Endothelial cell of umbilical vein (primary cell): ENCODE data around the gene IFT22. TPM values are rescaled to one million over a fixed set of nuclear protein-coding genes. Genes with fewer than 3 reads are reported as not detected.
"Not testable (repeated sequence)": the region's sequence is repeated elsewhere in the genome, so short reads cannot be mapped to it uniquely, and the experiment has no call there.

Source experiments
- BruUV-seq: library from RNA; stranded (reverse); fragments of 400-500 nt; replicated peaks from 2 replicates; lab custom pipeline; 2021; lab: Mats Ljungman, UMichigan
- CTCF ChIA-PET: fragments of 300-600, 350-600 bp; sonication (Branson Sonifier 250); formaldehyde crosslinking; loops from one replicate; lab custom pipeline; 2021; ENCODE audit warnings: antibody characterized with exemption, inconsistent platforms; lab: Charles Lee
- POLR2A ChIA-PET: fragments of 300-600, 350-600 bp; sonication (Branson Sonifier 250); formaldehyde crosslinking; loops from one replicate; lab custom pipeline; 2021; ENCODE audit warnings: antibody characterized with exemption, inconsistent platforms; lab: Charles Lee
- DNase-seq: peaks from one replicate; pipeline ENCODE4 v3.0.0-alpha.2; 2011; ENCODE audit warnings: low read depth, low spot score
- FAIRE-seq: peaks from 2 replicates; lab custom pipeline; 2011; peaks lifted over from hg19 to GRCh38; lab: Jason Lieb, UNC
- H2AFZ ChIP-seq: 2 replicates; pipeline ENCODE4 v1.6.0; 2012; ENCODE audit warnings: low read depth, low read length, control low read depth, inconsistent platforms
- H3K27ac ChIP-seq: 2 replicates; pipeline ENCODE4 v1.5.1; 2011; ENCODE audit warnings: low read depth, mild to moderate bottlenecking, control low read depth, low read length, moderate library complexity; ENCODE audit not compliant: insufficient read depth
- H3K27me3 ChIP-seq, 2 experiments: 2 replicates each; pipeline versions ENCODE4 v1.6.0 to v1.6.1; 2011; ENCODE audit warnings: low read length in 2 of 2, mixed read lengths in 1 of 2; ENCODE audit not compliant: control insufficient read depth in 2 of 2, insufficient read depth in 2 of 2
- H3K36me3 ChIP-seq, 2 experiments: 2 replicates in 1 of 2; 3 replicates in 1 of 2; pipeline ENCODE4 v1.5.1; 2011; ENCODE audit warnings: low read length in 2 of 2, mild to moderate bottlenecking in 1 of 2, moderate library complexity in 1 of 2; ENCODE audit not compliant: control insufficient read depth in 2 of 2, insufficient read depth in 2 of 2; ENCODE audit errors: extremely low read depth in 1 of 2
- H3K4me1 ChIP-seq: 3 replicates; pipeline ENCODE4 v1.5.1; 2011; ENCODE audit warnings: mild to moderate bottlenecking, low read length; ENCODE audit not compliant: control insufficient read depth, insufficient read depth; ENCODE audit errors: extremely low read depth
- H3K4me2 ChIP-seq: 2 replicates; pipeline ENCODE4 v1.6.1; 2011; ENCODE audit warnings: low read length, control low read depth, mixed read lengths; ENCODE audit not compliant: insufficient read depth
- H3K4me3 ChIP-seq, 3 experiments: fragments of 200-600 bp in 1 of 3; sonication (generic), shearing (Covaris generic) in 1 of 3; replicated peaks in 1 of 3; 2 replicates each; pipeline ENCODE4 v1.5.1; 2011 to 2016; ENCODE audit warnings: control low read depth in 3 of 3, low read length in 3 of 3, mild to moderate bottlenecking in 2 of 3, inconsistent platforms in 1 of 3, low read depth in 1 of 3, moderate library complexity in 1 of 3; ENCODE audit not compliant: insufficient read depth in 1 of 3
- H3K79me2 ChIP-seq: 2 replicates; pipeline ENCODE4 v1.6.0; 2012; ENCODE audit warnings: low read length, inconsistent platforms; ENCODE audit not compliant: control insufficient read depth, insufficient read depth
- H3K9ac ChIP-seq: replicated peaks from 2 replicates; pipeline ENCODE3; 2011; ENCODE audit warnings: low read length, control low read depth; ENCODE audit not compliant: insufficient read depth; ENCODE audit errors: extremely low read depth
- H3K9me1 ChIP-seq: replicated peaks from 3 replicates; pipeline ENCODE4 v1.6.0; 2011; ENCODE audit warnings: mild to moderate bottlenecking, low read length; ENCODE audit not compliant: control insufficient read depth, insufficient read depth; ENCODE audit errors: extremely low read depth
- H3K9me3 ChIP-seq: replicated peaks from 2 replicates; pipeline ENCODE4 v1.5.1; 2012; ENCODE audit warnings: low read length, inconsistent platforms; ENCODE audit not compliant: control insufficient read depth, insufficient read depth
- H4K20me1 ChIP-seq: replicated peaks from 2 replicates; pipeline ENCODE3; 2011; ENCODE audit warnings: mild to moderate bottlenecking, low read length; ENCODE audit not compliant: control insufficient read depth, insufficient read depth; ENCODE audit errors: extremely low read depth
- EZH2 ChIP-seq: IDR thresholded peaks from 2 replicates; pipeline ENCODE4 v1.6.1; 2012; ENCODE audit warnings: borderline replicate concordance, low read depth, mild to moderate bottlenecking, moderate library complexity, low read length, inconsistent platforms; ENCODE audit not compliant: severe bottlenecking
- FOS ChIP-seq: IDR thresholded peaks from 2 replicates; pipeline ENCODE4 v1.6.1; 2011; ENCODE audit warnings: mild to moderate bottlenecking, low read length, moderate library complexity, borderline replicate concordance; ENCODE audit not compliant: insufficient read depth
- GATA2 ChIP-seq: IDR thresholded peaks from 2 replicates; pipeline ENCODE4 v1.7.0; 2011; ENCODE audit warnings: low read depth, mild to moderate bottlenecking, moderate library complexity, mixed read lengths, low read length; ENCODE audit not compliant: insufficient read length, insufficient read depth
- MYC ChIP-seq: IDR thresholded peaks from one replicate; pipeline ENCODE4 v1.6.1; 2011; ENCODE audit warnings: mild to moderate bottlenecking, low read depth, low read length
- POLR2AphosphoS5 ChIP-seq: IDR thresholded peaks from 2 replicates; pipeline ENCODE4 v1.6.1; 2012; ENCODE audit warnings: low read depth, mild to moderate bottlenecking, control low read depth, low read length, moderate library complexity; ENCODE audit not compliant: insufficient read depth
- dilution Hi-C: fragments of 300-500 bp; cut with MboI; formaldehyde crosslinking; loops from one replicate; pipeline ENCODE4 v1.15.0; 2019; ENCODE audit warnings: low sequenced_read_pairs; ENCODE audit not compliant: extremely low pct_ligation_motif_present
- intact Hi-C: fragments of 100-400 bp; cut with micrococcal nuclease; formaldehyde crosslinking; loops from one replicate; pipeline ENCODE4 v1.10.0; 2022
- polyA plus RNA-seq, 4 experiments: library from polyadenylated mRNA; depleted of rRNA in 3 of 4; stranded (reverse) in 3 of 4; unstranded in 1 of 4; fragments of >200 nt; gene quantifications; 2 replicates each; pipeline versions ENCODE4 v1.2.1 to v1.2.3, GENCODE V29; 2011 to 2012; ENCODE audit warnings: missing spikeins in 1 of 4
- total RNA-seq: library from RNA; stranded (reverse); gene quantifications from 2 replicates; pipeline ENCODE4 v1.2.3, GENCODE V29; 2021
- TF ChIP-seq, protein P1 (sequence below), 2 donors: IDR thresholded peaks; 1 replicate in 1 of 2; 2 replicates in 1 of 2; pipeline ENCODE4 v1.5.1; 2011; ENCODE audit warnings: low read length in 2 of 2, mild to moderate bottlenecking in 2 of 2, moderate library complexity in 2 of 2, control low read depth in 1 of 2, inconsistent platforms in 1 of 2, low read depth in 1 of 2; ENCODE audit not compliant: insufficient read depth in 1 of 2; ENCODE audit errors: extremely low read depth in 1 of 2
- TF ChIP-seq, protein P2 (sequence below): IDR thresholded peaks from 2 replicates; pipeline ENCODE4 v1.6.1; 2011; ENCODE audit not compliant: insufficient read depth, insufficient read length

Gene IFT22
- total and polyA plus RNA-seq, 2 donors (not counting 3 experiments of a cell fraction or from before 2014, with no cell fraction given), result 26.3 to 28.7 TPM

DNA sequence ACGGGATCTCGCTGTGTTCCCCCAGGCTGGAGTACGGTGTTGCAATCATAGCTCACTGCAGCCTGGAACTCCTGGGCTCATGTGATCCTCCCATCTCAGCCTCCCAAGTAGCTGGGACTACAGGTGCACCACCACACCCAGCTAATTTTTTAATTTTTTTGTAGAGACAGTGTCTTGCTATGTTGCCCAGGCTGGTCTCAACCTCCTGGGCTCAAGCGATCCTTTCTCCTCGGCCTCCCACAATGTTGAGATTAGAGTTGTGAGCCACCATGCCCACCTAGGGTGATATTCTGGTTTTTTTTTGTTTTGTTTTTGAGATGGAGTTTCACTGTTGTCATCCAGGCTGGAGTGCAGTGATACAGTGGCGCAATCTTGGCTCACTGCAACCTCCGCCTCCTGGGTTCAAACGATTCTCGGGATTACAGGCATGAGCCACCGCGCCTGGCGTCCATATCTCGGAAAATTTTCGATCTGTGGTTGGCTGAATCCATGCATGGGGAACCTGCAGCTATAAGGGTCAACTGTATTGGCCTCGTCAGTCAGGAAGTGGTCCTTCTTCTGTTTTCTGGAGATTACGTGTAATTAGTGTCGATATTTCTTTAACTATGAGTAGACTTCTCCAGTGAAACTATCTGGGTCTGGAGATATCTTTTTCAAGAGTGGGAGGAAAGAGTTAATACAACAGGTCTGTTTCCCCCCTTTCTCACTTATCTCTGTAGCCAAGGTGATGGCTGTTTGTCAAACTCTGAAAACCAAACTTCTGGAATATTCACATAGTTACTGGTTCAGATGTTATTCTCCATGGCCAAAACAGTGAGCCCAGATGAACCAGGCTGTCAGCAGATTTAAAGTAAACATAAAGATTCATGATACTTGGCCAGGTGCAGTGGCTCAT, 55.7 kb downstream of the IFT22 start:
- ChIA-PET CTCF (interaction anchor here (1.0 to 2.4 kb wide), 3 partner anchors 12 to 122 kb away, joined by 3 to 5 read pairs (median 4); no protein-coding TSS in a partner anchor), POLR2A (no interaction called here)
- no TSS peak for BruUV-seq

DNA sequence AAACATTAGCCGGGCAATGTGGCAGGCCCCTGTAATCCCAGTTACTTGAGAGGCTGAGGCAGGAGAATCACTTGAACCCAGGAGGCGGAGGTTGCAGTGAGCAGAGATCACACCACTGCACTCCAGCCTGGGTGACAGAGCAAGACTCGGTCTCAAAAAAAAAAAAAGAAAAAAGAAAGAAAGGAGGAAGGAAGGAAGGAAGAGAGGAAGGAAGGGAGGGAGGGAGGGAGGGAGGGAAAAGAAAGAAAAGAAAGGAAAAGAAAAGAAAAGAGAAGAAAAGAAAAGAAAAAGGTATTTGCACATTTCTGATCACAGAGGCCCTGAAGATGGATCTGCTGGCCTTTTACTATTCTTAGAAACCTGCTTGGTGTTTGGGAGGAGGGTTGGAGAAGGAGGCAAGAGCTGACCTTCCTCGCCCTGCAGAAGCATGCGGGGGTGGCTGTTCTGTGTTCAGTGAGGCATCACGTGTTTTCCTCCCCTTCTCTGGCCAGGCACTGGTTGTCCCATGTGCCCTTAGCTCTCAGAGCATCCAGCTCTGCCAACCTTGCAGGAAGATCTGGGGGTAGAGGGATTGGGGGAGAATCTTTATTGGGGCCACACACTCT, 57.4 kb downstream of the IFT22 start:
- BruUV-seq, H3K4me3 ChIP-seq, H3K79me2 ChIP-seq, H3K27me3 ChIP-seq, dilution Hi-C loops, H3K9me3 ChIP-seq, H2AFZ ChIP-seq, H3K27ac ChIP-seq, FAIRE-seq, H3K4me1 ChIP-seq, intact Hi-C loops, H4K20me1 ChIP-seq, DNase-seq, H3K9ac ChIP-seq, POLR2A ChIA-PET, H3K36me3 ChIP-seq, H3K4me2 ChIP-seq, H3K9me1 ChIP-seq: not testable (repeated sequence)
- CTCF ChIA-PET, result interaction anchor here (0.9 to 2.4 kb wide), 3 partner anchors 10 to 20 kb away, joined by 3 to 5 read pairs (median 5); no protein-coding TSS in a partner anchor

More for the DNA sequence above, 55.7 kb downstream of the IFT22 start:
- FAIRE-seq (no peak), DNase-seq (no peak)
- no peaks in the 10 kb centered on the region for H3K4me1 ChIP-seq
- H3K27ac ChIP-seq, result no peak overlapping the region
- no peaks in the 10 kb centered on the region for H3K79me2 ChIP-seq
- intact Hi-C loops (no loop called here), dilution Hi-C loops (no loop called here)
- H3K27me3 ChIP-seq, result no peaks in the 10 kb centered on the region
- no peak overlapping the region for H2AFZ ChIP-seq
- no peaks in the 10 kb centered on the region for H4K20me1 ChIP-seq
- TF ChIP-seq MYC (no peak), EZH2 (no peak), FOS (no peak), GATA2 (no peak), POLR2AphosphoS5 (no peak)
- TF ChIP-seq, protein P1, sequence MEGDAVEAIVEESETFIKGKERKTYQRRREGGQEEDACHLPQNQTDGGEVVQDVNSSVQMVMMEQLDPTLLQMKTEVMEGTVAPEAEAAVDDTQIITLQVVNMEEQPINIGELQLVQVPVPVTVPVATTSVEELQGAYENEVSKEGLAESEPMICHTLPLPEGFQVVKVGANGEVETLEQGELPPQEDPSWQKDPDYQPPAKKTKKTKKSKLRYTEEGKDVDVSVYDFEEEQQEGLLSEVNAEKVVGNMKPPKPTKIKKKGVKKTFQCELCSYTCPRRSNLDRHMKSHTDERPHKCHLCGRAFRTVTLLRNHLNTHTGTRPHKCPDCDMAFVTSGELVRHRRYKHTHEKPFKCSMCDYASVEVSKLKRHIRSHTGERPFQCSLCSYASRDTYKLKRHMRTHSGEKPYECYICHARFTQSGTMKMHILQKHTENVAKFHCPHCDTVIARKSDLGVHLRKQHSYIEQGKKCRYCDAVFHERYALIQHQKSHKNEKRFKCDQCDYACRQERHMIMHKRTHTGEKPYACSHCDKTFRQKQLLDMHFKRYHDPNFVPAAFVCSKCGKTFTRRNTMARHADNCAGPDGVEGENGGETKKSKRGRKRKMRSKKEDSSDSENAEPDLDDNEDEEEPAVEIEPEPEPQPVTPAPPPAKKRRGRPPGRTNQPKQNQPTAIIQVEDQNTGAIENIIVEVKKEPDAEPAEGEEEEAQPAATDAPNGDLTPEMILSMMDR (IDR thresholded peaks at IDR 0.05; ENCODE audit: extremely low read depth in 1 of 2, insufficient read depth in 1 of 2, low read depth in 1 of 2, low read length in 2 of 2), result no peak
- TF ChIP-seq, protein P2, sequence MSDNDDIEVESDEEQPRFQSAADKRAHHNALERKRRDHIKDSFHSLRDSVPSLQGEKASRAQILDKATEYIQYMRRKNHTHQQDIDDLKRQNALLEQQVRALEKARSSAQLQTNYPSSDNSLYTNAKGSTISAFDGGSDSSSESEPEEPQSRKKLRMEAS, result no peak
- H3K9ac ChIP-seq, result no peak overlapping the region
- no peaks in the 10 kb centered on the region for H3K36me3 ChIP-seq
- no peaks in the 10 kb centered on the region for H3K9me1 ChIP-seq
- H3K4me3 ChIP-seq, result no peak overlapping the region
- H3K9me3 ChIP-seq, result no peaks in the 10 kb centered on the region
- H3K4me2 ChIP-seq, result no peak overlapping the region
